K562 (cell line): Measurements from ENCODE around the gene PLEKHG1. TPM values are rescaled to one million over a fixed set of nuclear protein-coding genes. Genes with fewer than 3 reads are reported as not detected.

Source experiments
- ATAC-seq: fragments of 200-7000 bp; cut with Tn5 transposase; 3 replicates; pipeline ENCODE4 v1.9.1; 2020; ENCODE audit warnings: moderate library complexity
- BruUV-seq: library from RNA; stranded (reverse); fragments of 400-500 nt; replicated peaks from 2 replicates; lab custom pipeline; 2021; lab: Mats Ljungman, UMichigan
- CTCF ChIA-PET: fragments of 300-600 bp; formaldehyde crosslinking; extraction: SDS; loops from one replicate; lab custom pipeline; 2021; ENCODE audit warnings: low intra/inter-chr PET ratio; lab: Yijun Ruan, JAX
- POLR2A ChIA-PET: fragments of 300-600, 350-650 bp; sonication (Branson Sonifier 250); formaldehyde crosslinking; extraction: SDS; loops from one replicate; lab custom pipeline; 2021; ENCODE audit warnings: antibody characterized with exemption, inconsistent platforms; lab: Yijun Ruan, JAX
- DNase-seq, 4 experiments: peaks; one replicate each; pipeline versions ENCODE4 v3.0.0 to v3.0.0-alpha.2; 2011 to 2018; ENCODE audit warnings: low spot score in 3 of 4, mixed read lengths in 3 of 4; ENCODE audit errors: extremely low read depth in 1 of 4
- FAIRE-seq: peaks from 2 replicates; lab custom pipeline; 2011; peaks lifted over from hg19 to GRCh38; lab: Jason Lieb, UNC
- H2AFZ ChIP-seq: 2 replicates; pipeline ENCODE4 v1.6.0; 2011; ENCODE audit warnings: low read depth, low read length, control low read depth, inconsistent platforms
- H3K27ac ChIP-seq: fragments of 200-600 bp; 3 replicates; pipeline ENCODE4 v1.8.0; 2011; ENCODE audit warnings: low read depth, mild to moderate bottlenecking, control low read depth, inconsistent platforms, low read length, moderate library complexity, mixed read lengths; ENCODE audit errors: extremely low read depth
- H3K27me3 ChIP-seq, 2 experiments: fragments of 300-600 bp in 1 of 2; 2 replicates in 1 of 2; 3 replicates in 1 of 2; pipeline versions ENCODE4 v1.6.0 to v1.8.0; 2011; ENCODE audit warnings: inconsistent platforms in 2 of 2, low read length in 2 of 2, mild to moderate bottlenecking in 1 of 2, mixed read lengths in 1 of 2, moderate library complexity in 1 of 2; ENCODE audit not compliant: control insufficient read depth in 2 of 2, insufficient read depth in 2 of 2
- H3K36me3 ChIP-seq: fragments of 300-600 bp; 3 replicates; pipeline ENCODE4 v1.8.0; 2011; ENCODE audit warnings: mild to moderate bottlenecking, low read length, inconsistent platforms; ENCODE audit not compliant: control insufficient read depth, insufficient read depth
- H3K4me1 ChIP-seq, 2 experiments: fragments of 200-600 bp in 1 of 2; replicated peaks in 1 of 2; 2 replicates in 1 of 2; 3 replicates in 1 of 2; pipeline versions ENCODE4 v1.5.1 to v1.8.0; 2011; ENCODE audit warnings: inconsistent platforms in 2 of 2, low read length in 2 of 2, mild to moderate bottlenecking in 1 of 2, mixed read lengths in 1 of 2, moderate library complexity in 1 of 2; ENCODE audit not compliant: control insufficient read depth in 2 of 2, insufficient read depth in 2 of 2
- H3K4me2 ChIP-seq: 2 replicates; pipeline ENCODE4 v1.6.1; 2011; ENCODE audit warnings: low read length, control low read depth, inconsistent platforms, mixed read lengths; ENCODE audit not compliant: insufficient read depth
- H3K4me3 ChIP-seq: fragments of 200-600 bp; sonication (generic), shearing (Covaris generic); 2 replicates; pipeline ENCODE4 v1.5.1; 2016; ENCODE audit warnings: control low read depth, inconsistent platforms
- H3K79me2 ChIP-seq: fragments of 200-600 bp; 3 replicates; pipeline ENCODE4 v1.8.0; 2011; ENCODE audit warnings: low read length, inconsistent platforms; ENCODE audit not compliant: control insufficient read depth, insufficient read depth
- H3K9ac ChIP-seq, 2 experiments: 2 replicates each; pipeline versions ENCODE4 v1.6.0 to v1.6.1; 2011; ENCODE audit warnings: low read depth in 2 of 2, low read length in 2 of 2, control low read depth in 1 of 2, inconsistent platforms in 1 of 2, mild to moderate bottlenecking in 1 of 2, mixed read lengths in 1 of 2; ENCODE audit not compliant: insufficient read depth in 1 of 2
- H3K9me1 ChIP-seq: one replicate; pipeline ENCODE4 v1.6.0; 2011; ENCODE audit warnings: inconsistent platforms, mild to moderate bottlenecking, low read length, moderate library complexity; ENCODE audit not compliant: control insufficient read depth, insufficient read depth
- H3K9me3 ChIP-seq: replicated peaks from 2 replicates; pipeline ENCODE4 v1.5.1; 2011; ENCODE audit warnings: low read depth, low read length, inconsistent platforms; ENCODE audit not compliant: control insufficient read depth, insufficient read depth
- H4K20me1 ChIP-seq: replicated peaks from 2 replicates; pipeline ENCODE4 v1.6.1; 2011; ENCODE audit warnings: low read length, inconsistent platforms, mixed read lengths; ENCODE audit not compliant: control insufficient read depth, insufficient read depth
- C11orf30 ChIP-seq: fragments of 450-650 bp; IDR thresholded peaks from 2 replicates; pipeline ENCODE4 v1.6.1; 2016; ENCODE audit warnings: low read depth, mild to moderate bottlenecking
- CEBPZ ChIP-seq: fragments of 150-350 bp; IDR thresholded peaks from 2 replicates; pipeline ENCODE4 v1.6.1; 2014; ENCODE audit warnings: low read depth, mild to moderate bottlenecking, low read length, borderline replicate concordance
- CHCHD3 ChIP-seq: fragments of 250-450 bp; sonication (Bioruptor Pico); IDR thresholded peaks from 2 replicates; pipeline ENCODE4 v2.1.2; 2022; ENCODE audit warnings: mild to moderate bottlenecking
- ETV5 ChIP-seq: sonication (generic); formaldehyde crosslinking; IDR thresholded peaks from 2 replicates; pipeline ENCODE4 v1.4.0; 2020; ENCODE audit warnings: low read depth, mild to moderate bottlenecking, missing genetic modification reagents
- FOXK2 ChIP-seq, 2 experiments: fragments of 450-650 bp; IDR thresholded peaks in 1 of 2; conservative IDR thresholded peaks in 1 of 2; 2 replicates each; pipeline ENCODE4 v1.6.1; 2016; ENCODE audit warnings: low read depth in 2 of 2, mild to moderate bottlenecking in 1 of 2
- HOXB6 ChIP-seq: fragments of 250-450 bp; sonication (Bioruptor Pico); IDR thresholded peaks from 2 replicates; pipeline ENCODE4 v1.5.1; 2022; ENCODE audit warnings: mild to moderate bottlenecking, borderline replicate concordance
- IFI16 ChIP-seq: fragments of 250-450 bp; sonication (Bioruptor Pico); IDR thresholded peaks from 2 replicates; pipeline ENCODE4 v2.1.2; 2022; ENCODE audit warnings: mild to moderate bottlenecking, inconsistent platforms
- MCM2 ChIP-seq: fragments of 450-650 bp; IDR thresholded peaks from 2 replicates; pipeline ENCODE4 v1.6.1; 2017; ENCODE audit warnings: low read depth, mild to moderate bottlenecking
- NCOA4 ChIP-seq: fragments of 450-650 bp; IDR thresholded peaks from 2 replicates; pipeline ENCODE4 v1.6.1; 2018; ENCODE audit warnings: mild to moderate bottlenecking; ENCODE audit not compliant: partially characterized antibody
- NEUROD1 ChIP-seq: fragments of 150-350 bp; IDR thresholded peaks from 2 replicates; pipeline ENCODE4 v1.6.1; 2014; ENCODE audit warnings: borderline replicate concordance, low read length, low read depth; ENCODE audit not compliant: partially characterized antibody
- RBM39 ChIP-seq: fragments of 200-400 bp; formaldehyde crosslinking; optimal IDR thresholded peaks from 2 replicates; pipeline ENCODE3; 2018; ENCODE audit warnings: low read depth, low read length
- SPI1 ChIP-seq: IDR thresholded peaks from 2 replicates; pipeline ENCODE4 v1.6.1; 2011; ENCODE audit warnings: low read depth, low read length, control low read depth, borderline replicate concordance
- TCF7 ChIP-seq: sonication (generic); IDR thresholded peaks from 2 replicates; pipeline ENCODE4 v1.6.1; 2016; ENCODE audit warnings: antibody characterized with exemption, borderline replicate concordance
- ZNF146 ChIP-seq: IDR thresholded peaks from one replicate; pipeline ENCODE4 v1.6.1; 2018; ENCODE audit warnings: missing compliant biosample characterization; ENCODE audit not compliant: unreplicated experiment
- ZNF431 ChIP-seq: sonication (generic); formaldehyde crosslinking; IDR thresholded peaks from 2 replicates; pipeline ENCODE4 v1.8.0; 2022; ENCODE audit warnings: mild to moderate bottlenecking, missing genetic modification reagents
- ZSCAN29 ChIP-seq: fragments of 450-650 bp; IDR thresholded peaks from 2 replicates; pipeline ENCODE4 v1.6.1; 2017
- WGBS: fragments of 100-300 bp; shearing (Covaris generic); methylation state at CpG from one replicate; pipeline ENCODE4 v1.1.6; 2016; ENCODE audit warnings: low coverage, mixed read lengths; ENCODE audit not compliant: insufficient coverage; ENCODE audit errors: missing lambda C conversion rate; 5-methylcytosine and 5-hydroxymethylcytosine counted together
- in situ Hi-C: fragments of 300-500 bp; cut with MboI; formaldehyde crosslinking; loops from 4 replicates; pipeline ENCODE4 v1.15.0; 2018; ENCODE audit warnings: inconsistent platforms, mixed read lengths
- intact Hi-C: fragments of 100-400 bp; cut with micrococcal nuclease; formaldehyde crosslinking; loops from 2 replicates; pipeline ENCODE4 v1.14.2; 2022
- polyA plus RNA-seq, 8 experiments: library from polyadenylated mRNA; depleted of rRNA in 4 of 8; stranded (reverse) in 5 of 8; unstranded in 3 of 8; fragments of >200 nt; fragmentation: Nextera tagmentation in 2 of 8; fragmentation: Illumina TruSeq in 1 of 8; extraction: Ambion mirVana in 2 of 8; extraction: Trizol in 1 of 8; gene quantifications; 2 replicates each; pipeline versions ENCODE4 v1.2.1 to v1.2.3, GENCODE V29; 2011 to 2014; ENCODE audit warnings: inconsistent platforms in 1 of 8, missing spikeins in 1 of 8
- total RNA-seq, 7 experiments: library from RNA; depleted of rRNA in 6 of 7; stranded (reverse); fragments of >200 nt in 6 of 7; fragmentation: Illumina TruSeq in 2 of 7; extraction: Trizol in 2 of 7; gene quantifications; 2 replicates each; pipeline versions ENCODE4 v1.2.1 to v1.2.3, GENCODE V29; 2011 to 2021; ENCODE audit warnings: low replicate concordance in 1 of 7

The PLEKHG1 gene
- total and polyA plus RNA-seq, 9 of the 15 experiments (the other 6 are each of a cell fraction or from before 2014, with no cell fraction given) = 0.03 to 0.16 (median 0.03) TPM; not detected in 6

- H3K4me2 ChIP-seq = no peak overlapping the region
- no peaks in the 10 kb centered on the region for H3K36me3 ChIP-seq
- H3K4me3 ChIP-seq = no peak overlapping the region
- H2AFZ ChIP-seq = no peak overlapping the region
- H4K20me1 ChIP-seq = no peaks in the 10 kb centered on the region
- POLR2A ChIA-PET = no interaction called here
- H3K27me3 ChIP-seq = peaks cover 25 to 39% of the 10 kb centered on the region in 2 experiments; a peak in 4 of 5 replicates
- H3K9me3 ChIP-seq = no peaks in the 10 kb centered on the region
- no peaks in the 10 kb centered on the region for H3K4me1 ChIP-seq
- no peak for ATAC-seq
- no peaks in the 10 kb centered on the region for H3K79me2 ChIP-seq
- intact Hi-C loops (no loop called here), in situ Hi-C loops (no loop called here)
- no peak for FAIRE-seq
- H3K27ac ChIP-seq = no peak overlapping the region
- no TSS peak for BruUV-seq
- H3K9me1 ChIP-seq = no peaks in the 10 kb centered on the region
- 1% methylated on average over 4 of the region's 4 CpGs for WGBS
- TF ChIP-seq SPI1 = no peak
- no peak for TF ChIP-seq ZSCAN29
- TF ChIP-seq HOXB6 (CRISPR knock-in tag) = no peak
- TF ChIP-seq MCM2 = no peak
- no peak for TF ChIP-seq CEBPZ
- no peak for TF ChIP-seq ZNF431 (CRISPR knock-in tag)
- no peak for TF ChIP-seq RBM39
- no peak for TF ChIP-seq TCF7
- TF ChIP-seq ZNF146 (CRISPR knock-in tag) = no peak
- no peak for TF ChIP-seq NEUROD1
- no peak for TF ChIP-seq NCOA4
- no peak for TF ChIP-seq FOXK2 (conservative IDR thresholded peaks at IDR 0.05 in 1 of 2, IDR thresholded peaks at IDR 0.05 in 1 of 2; ENCODE audit: low read depth in 2 of 2)
- TF ChIP-seq IFI16 (CRISPR knock-in tag) = no peak
- TF ChIP-seq ETV5 (CRISPR knock-in tag) = no peak
- TF ChIP-seq C11orf30 = no peak
- no peak for TF ChIP-seq CHCHD3 (CRISPR knock-in tag)
- H3K9ac ChIP-seq = no peak overlapping the region
- CTCF ChIA-PET = no interaction called here
- DNase-seq = no peak
Measured at GRCh38 chr6:150593119-150593518, 6.6 kb upstream of the PLEKHG1 start.
